Large intestine (tissue), 3 donors: ENCODE results near the gene AQP9. TPM values are rescaled to one million over a fixed set of nuclear protein-coding genes. Genes with fewer than 3 reads are reported as not detected.
"Not testable (repeated sequence)": the region's sequence is repeated elsewhere in the genome, so short reads cannot be mapped to it uniquely, and the experiment has no call there.

Experiments
- DNase-seq, 2 donors: peaks; one replicate each; pipeline versions ENCODE4 v3.0.0 to v3.0.0-alpha.2; 2013
- H3K27ac ChIP-seq: one replicate; pipeline ENCODE4 v1.5.1; 2013; ENCODE audit warnings: low read length
- H3K27me3 ChIP-seq: 2 replicates; pipeline ENCODE4 v1.6.1; 2013; ENCODE audit warnings: low read length; ENCODE audit not compliant: control insufficient read depth, insufficient read depth
- H3K36me3 ChIP-seq: 2 replicates; pipeline ENCODE4 v1.6.1; 2013; ENCODE audit warnings: low read length; ENCODE audit not compliant: control insufficient read depth, insufficient read depth
- H3K4me1 ChIP-seq: one replicate; pipeline ENCODE4 v1.6.1; 2013; ENCODE audit warnings: low read length; ENCODE audit not compliant: control insufficient read depth, insufficient read depth
- H3K4me3 ChIP-seq: one replicate; pipeline ENCODE4 v1.5.1; 2013; ENCODE audit warnings: low read length
- H3K9me3 ChIP-seq: one replicate; pipeline ENCODE4 v1.6.1; 2013; ENCODE audit warnings: mild to moderate bottlenecking, low read depth, low read length, moderate library complexity; ENCODE audit not compliant: control insufficient read depth
- WGBS: methylation state at CpG from one replicate; pipeline ENCODE4 v1.1.5; 2013; ENCODE audit warnings: low lambda C conversion rate; ENCODE audit not compliant: insufficient coverage; 5-methylcytosine and 5-hydroxymethylcytosine counted together
- polyA plus RNA-seq: library from polyadenylated mRNA; unstranded; fragments of 120-200 nt; gene quantifications from one replicate; pipeline ENCODE4 v1.2.1, GENCODE V29; 2013

AQP9 gene
- polyA plus RNA-seq, 1 donor, result 0.27 TPM

DNA sequence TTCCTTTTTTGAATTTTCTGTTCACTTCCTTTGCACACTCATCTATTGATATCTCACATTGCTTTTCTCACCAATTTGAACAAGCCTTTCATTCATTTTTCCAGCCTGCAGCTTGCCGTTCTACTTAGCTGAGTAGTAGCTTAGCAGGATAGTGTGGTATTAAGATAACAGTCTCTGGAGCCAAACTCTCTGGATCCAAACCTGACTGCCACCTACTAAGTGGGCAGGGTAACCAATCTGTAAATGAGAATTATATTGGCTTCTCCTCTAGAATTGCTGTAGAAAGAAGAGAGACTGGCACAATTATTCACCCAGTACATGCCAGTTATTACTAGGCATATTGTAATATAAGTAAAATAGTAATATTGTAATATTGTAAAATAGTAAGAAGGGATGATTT, 40.5 kb downstream of the AQP9 start:
- Histone ChIP-seq H3K27me3 (peaks cover 8% of the 10 kb centered on the region), H3K4me1 (no peaks in the 10 kb centered on the region), H3K27ac (no peak overlapping the region), H3K9me3 (no peaks in the 10 kb centered on the region), H3K4me3 (no peak overlapping the region), H3K36me3 (no peaks in the 10 kb centered on the region)
- no CpG with 5 or more reads among the region's 1 CpG for WGBS
- no peak for DNase-seq

DNA sequence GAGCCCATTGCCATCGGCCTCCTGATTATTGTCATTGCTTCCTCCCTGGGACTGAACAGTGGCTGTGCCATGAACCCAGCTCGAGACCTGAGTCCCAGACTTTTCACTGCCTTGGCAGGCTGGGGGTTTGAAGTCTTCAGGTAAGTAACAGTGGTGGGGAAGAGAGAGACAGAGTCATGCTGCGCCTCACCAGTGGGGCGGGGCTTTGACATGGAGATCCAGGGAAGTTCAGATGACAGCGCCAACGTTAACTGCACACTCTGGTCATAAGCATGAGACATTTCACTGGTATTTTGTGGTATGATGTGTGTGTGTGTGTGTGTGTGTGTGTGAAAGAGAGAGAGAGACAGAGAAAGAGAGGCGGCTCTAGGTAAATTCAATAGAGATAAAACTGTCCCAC, 41.0 kb downstream of the AQP9 start:
- Histone ChIP-seq H3K9me3 (no peaks in the 10 kb centered on the region), H3K27ac (no peak overlapping the region), H3K27me3 (peaks cover 8% of the 10 kb centered on the region), H3K36me3 (no peaks in the 10 kb centered on the region), H3K4me3 (no peak overlapping the region), H3K4me1 (no peaks in the 10 kb centered on the region)
- WGBS, result 92% methylated on average over 4 of the region's 7 CpGs
- DNase-seq, result no peak

DNA sequence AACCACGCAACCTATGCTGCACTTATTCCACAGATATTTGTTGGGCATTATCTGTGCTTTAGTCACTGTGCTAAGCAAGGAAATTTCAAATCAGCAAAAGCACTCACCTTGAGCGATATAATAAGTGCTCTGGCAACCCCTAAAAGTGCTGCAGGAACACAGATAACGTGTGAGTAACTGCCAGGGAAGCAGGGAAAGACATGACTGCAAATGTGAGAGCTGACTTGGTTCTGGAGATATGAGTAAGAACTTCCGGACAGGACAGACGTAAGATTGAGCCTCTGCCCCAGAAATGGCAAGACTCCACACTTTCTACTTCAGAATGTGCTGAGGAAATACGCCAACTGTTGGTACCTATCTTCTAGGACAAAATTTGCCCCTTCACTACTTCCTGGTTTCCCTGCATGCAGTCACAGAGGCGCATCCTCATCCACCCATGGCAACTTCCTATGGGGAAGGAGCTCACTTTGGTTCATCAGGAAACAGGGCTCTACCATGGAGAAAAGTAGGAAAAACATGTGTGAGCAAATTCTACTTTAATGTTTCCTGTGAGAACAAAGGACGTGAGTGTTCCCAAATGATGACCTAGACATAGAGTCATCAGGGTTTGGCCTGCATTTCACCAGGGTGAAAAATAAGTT, 41.7 kb downstream of the AQP9 start:
- H3K36me3 ChIP-seq, result no peaks in the 10 kb centered on the region

DNA sequence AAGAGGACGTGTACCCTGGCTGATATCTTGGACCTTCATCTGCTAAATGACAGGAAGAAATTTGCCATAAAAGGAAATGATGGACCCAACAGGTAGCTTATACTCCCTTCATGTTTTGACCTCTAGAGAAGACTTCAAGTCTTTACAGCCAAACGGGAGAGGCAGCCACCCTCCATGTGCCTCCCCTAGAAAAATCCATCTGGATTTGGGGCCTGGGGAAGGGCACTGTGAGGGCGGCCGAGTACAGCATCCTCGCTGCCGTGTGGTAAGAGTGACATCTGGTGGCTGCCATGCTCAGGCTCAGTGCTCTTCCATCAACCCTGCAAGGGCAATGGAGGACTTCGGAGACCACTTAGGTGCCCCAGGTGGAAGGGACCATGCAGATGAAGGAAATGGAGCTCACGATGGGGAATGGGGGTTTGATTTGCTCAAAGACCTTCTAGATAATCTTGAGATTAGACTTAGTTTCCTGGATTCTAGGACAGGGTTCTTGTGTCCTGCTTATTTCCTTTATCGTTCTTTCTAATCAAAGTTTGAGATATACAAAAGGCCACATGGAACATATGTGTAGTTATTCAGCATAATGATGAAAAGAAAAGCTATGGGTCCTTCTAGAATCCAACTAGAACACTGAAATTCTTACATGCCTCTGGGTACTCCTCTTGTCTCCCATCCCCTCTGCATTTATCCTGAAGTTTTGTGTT, 44.4 kb downstream of the AQP9 start:
- Histone ChIP-seq H3K36me3 (no peaks in the 10 kb centered on the region), H3K4me1 (no peaks in the 10 kb centered on the region), H3K27ac (no peak overlapping the region), H3K4me3 (no peak overlapping the region), H3K9me3 (no peaks in the 10 kb centered on the region), H3K27me3 (peaks cover 5% of the 10 kb centered on the region)
- 100% methylated on average over 1 of the region's 9 CpGs for WGBS
- peak; percentile 13 to 17 for DNase-seq

More for the DNA sequence above, 41.7 kb downstream of the AQP9 start:
- Histone ChIP-seq H3K27me3 (peaks cover 8% of the 10 kb centered on the region), H3K4me1 (no peaks in the 10 kb centered on the region), H3K4me3 (no peak overlapping the region), H3K9me3 (no peaks in the 10 kb centered on the region), H3K27ac (no peak overlapping the region)
- no peak for DNase-seq
- WGBS, result 50% methylated on average over 1 of the region's 8 CpGs

DNA sequence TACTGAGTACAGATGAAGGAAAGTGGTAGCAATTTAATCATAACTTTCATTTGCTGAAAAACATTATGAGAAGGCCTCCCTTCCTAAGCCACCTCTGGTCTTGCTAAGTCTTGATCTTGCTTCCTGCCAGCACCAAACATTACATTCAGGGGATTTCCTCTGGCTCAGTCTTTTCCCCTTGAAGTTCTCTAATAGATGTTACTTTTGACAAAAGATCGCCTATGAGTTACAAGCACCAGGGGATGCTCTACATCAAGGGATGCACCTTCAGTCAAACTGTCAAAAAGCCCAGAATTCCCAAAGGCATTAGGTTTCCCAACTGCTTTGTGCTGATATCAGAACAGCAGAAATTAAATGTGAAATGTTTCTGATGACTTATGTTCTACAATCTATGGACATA, 47.3 kb downstream of the AQP9 start:
- no peaks in the 10 kb centered on the region for H3K4me1 ChIP-seq

DNA sequence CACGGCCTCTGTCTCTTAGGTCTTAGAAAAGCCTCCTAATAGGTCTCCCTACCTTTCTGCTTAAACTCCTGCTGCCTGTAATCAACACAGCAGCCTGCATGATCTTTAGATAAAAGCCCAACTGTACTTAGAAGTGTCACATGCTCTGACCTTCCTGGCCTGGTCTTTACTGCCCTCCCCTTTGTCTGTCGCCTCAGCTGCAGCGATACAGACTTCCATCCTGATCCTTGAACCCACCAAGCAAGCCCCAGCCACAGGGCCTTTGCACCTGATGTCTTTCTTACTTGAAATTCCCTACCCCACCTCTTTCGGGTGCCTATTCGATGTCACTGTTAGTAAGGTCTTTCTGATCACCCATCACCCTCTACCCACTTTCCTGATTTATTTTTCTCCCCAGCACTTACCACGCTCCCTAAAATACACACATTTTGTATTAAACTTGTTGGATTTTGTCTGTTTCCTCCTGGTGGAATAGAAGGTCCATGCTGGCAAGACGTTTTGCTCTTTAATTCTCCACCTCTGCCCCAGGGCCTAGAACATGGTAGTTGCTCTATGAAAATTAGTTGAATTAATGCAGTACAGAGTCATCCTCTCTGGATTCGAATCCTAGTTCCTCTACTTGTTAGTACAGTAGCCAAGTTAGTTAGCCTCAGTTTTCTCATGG, 51.1 kb downstream of the AQP9 start:
- 87% methylated on average over 5 of the region's 8 CpGs for WGBS

More for the DNA sequence above, 47.3 kb downstream of the AQP9 start:
- Histone ChIP-seq H3K9me3 (no peaks in the 10 kb centered on the region), H3K4me3 (no peak overlapping the region), H3K27me3 (peaks cover 11% of the 10 kb centered on the region), H3K36me3 (no peaks in the 10 kb centered on the region), H3K27ac (no peak overlapping the region)
- DNase-seq, result no peak
- WGBS, result no CpG with 5 or more reads among the region's 1 CpG

DNA sequence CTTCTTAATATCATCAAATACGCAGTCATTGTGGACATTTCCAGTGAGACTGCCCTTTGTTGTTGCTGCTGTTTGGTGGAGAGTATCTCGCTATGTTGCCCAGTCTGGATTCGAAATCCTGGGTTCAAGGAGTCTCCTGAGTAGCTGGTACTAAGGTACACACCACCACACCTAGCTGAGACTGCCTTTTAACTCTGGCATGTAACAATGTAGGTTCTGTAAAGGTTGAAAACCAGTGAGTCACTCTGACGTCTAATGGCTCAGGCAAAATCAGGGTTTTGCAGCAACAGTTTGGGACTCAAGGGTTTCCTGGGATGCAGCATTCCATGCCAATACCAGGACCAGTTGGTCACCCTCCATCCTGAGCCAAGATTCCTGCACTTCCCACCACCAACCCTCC, 52.2 kb downstream of the AQP9 start:
- no CpG with 5 or more reads among the region's 4 CpGs for WGBS
- Histone ChIP-seq H3K4me1 (no peaks in the 10 kb centered on the region), H3K27ac (no peak overlapping the region), H3K9me3 (no peaks in the 10 kb centered on the region), H3K4me3 (no peak overlapping the region), H3K36me3 (no peaks in the 10 kb centered on the region), H3K27me3 (peaks cover 14% of the 10 kb centered on the region)
- DNase-seq, result no peak

More for the DNA sequence above, 51.1 kb downstream of the AQP9 start:
- no peak for DNase-seq
- Histone ChIP-seq H3K4me3 (no peak overlapping the region), H3K36me3 (no peaks in the 10 kb centered on the region), H3K9me3 (no peaks in the 10 kb centered on the region), H3K27ac (no peak overlapping the region), H3K27me3 (peaks cover 14% of the 10 kb centered on the region), H3K4me1 (no peaks in the 10 kb centered on the region)

DNA sequence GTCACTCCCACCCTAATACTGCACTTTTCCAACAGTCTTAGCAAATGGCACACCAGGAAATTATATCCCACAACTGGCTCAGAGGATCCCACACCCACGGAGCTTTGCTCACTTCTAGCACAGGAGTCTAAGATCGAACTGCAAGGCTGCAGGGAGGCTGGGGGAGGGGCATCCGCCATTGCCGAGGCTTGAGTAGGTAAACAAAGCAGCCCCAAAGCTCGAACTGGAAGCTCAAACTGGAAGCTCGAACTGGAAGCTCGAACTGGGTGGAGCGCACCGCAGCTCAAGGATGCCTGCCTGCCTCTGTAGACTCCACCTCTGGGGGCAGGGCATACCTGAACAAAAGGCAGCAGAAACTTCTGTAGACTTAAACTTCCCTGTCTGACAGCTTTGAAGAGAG, 55.5 kb downstream of the AQP9 start:
- not testable (repeated sequence) for H3K36me3 ChIP-seq, H3K4me3 ChIP-seq, H3K27ac ChIP-seq, DNase-seq, H3K4me1 ChIP-seq, H3K27me3 ChIP-seq, H3K9me3 ChIP-seq
- no CpG with 5 or more reads among the region's 9 CpGs for WGBS

DNA sequence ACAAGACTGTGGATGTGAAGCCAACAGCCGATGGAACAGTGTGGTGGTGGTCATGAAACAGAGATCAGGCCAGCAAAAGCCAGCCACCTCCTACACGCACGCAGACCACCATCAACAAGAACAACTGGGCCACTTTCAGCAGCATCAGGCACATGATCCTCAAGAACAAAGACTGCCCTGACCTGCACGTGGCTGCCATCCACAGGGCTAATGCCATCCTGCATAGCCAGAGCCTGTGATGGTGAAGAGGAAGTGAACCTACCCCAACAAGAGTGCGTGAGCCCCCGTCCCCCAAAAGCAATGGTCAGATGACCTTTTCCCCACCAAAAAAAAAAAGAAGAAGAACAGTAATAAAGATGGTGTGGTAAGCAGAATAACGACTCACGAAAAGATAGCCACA, 62.6 kb downstream of the AQP9 start:
- H3K36me3 ChIP-seq, result no peaks in the 10 kb centered on the region
- WGBS, result no CpG with 5 or more reads among the region's 8 CpGs
- no peak overlapping the region for H3K27ac ChIP-seq
- no peak overlapping the region for H3K4me3 ChIP-seq
- no peaks in the 10 kb centered on the region for H3K4me1 ChIP-seq
- H3K27me3 ChIP-seq, result peaks cover 3% of the 10 kb centered on the region
- no peaks in the 10 kb centered on the region for H3K9me3 ChIP-seq
- DNase-seq, result no peak

DNA sequence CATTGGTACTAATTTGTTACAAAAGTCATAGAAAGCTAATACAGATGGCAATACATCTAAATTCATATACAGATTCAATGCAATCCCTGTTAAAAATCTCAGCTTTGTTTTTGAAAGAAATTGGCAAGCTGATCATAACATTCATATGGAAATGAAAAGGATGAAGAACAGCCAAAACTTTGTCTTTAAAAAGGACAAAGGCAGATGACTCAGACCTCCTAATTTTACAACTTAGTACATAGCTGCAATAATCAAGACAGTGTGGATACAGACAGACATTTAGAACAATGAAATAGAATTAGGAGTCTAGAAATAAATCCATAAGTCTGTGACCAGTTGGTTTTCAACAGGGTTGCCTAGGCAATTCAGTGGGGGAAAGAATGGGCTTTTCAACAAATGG, 63.3 kb downstream of the AQP9 start:
- Histone ChIP-seq H3K27ac (no peak overlapping the region), H3K9me3 (no peaks in the 10 kb centered on the region), H3K4me1 (no peaks in the 10 kb centered on the region), H3K36me3 (no peaks in the 10 kb centered on the region), H3K27me3 (peaks cover 3% of the 10 kb centered on the region), H3K4me3 (no peak overlapping the region)
- no peak for DNase-seq
